H9 (cell line): ENCODE results near the gene GORAB. TPM values are rescaled to one million over a fixed set of nuclear protein-coding genes. Genes with fewer than 3 reads are reported as not detected.

ENCODE experiments used
- DNase-seq: peaks from one replicate; pipeline ENCODE4 v3.0.0-alpha.2; 2017
- H2AFZ ChIP-seq: one replicate; pipeline ENCODE4 v1.6.1; 2013; ENCODE audit warnings: mild to moderate bottlenecking, low read length, control low read depth, moderate library complexity
- H2AK5ac ChIP-seq: 2 replicates; pipeline ENCODE4 v1.6.1; 2013; ENCODE audit warnings: low read length, control low read depth, mixed read lengths; ENCODE audit not compliant: insufficient read length
- H2BK120ac ChIP-seq: one replicate; pipeline ENCODE4 v1.6.1; 2013; ENCODE audit warnings: low read depth, mild to moderate bottlenecking, low read length, control low read depth, inconsistent platforms; ENCODE audit not compliant: poor library complexity, severe bottlenecking
- H2BK12ac ChIP-seq: 2 replicates; pipeline ENCODE4 v1.6.1; 2013; ENCODE audit warnings: low read length, control low read depth, mixed read lengths, low read depth; ENCODE audit not compliant: insufficient read length
- H2BK15ac ChIP-seq: 2 replicates; pipeline ENCODE4 v1.6.1; 2013; ENCODE audit warnings: low read depth, low read length, control low read depth
- H2BK20ac ChIP-seq: one replicate; pipeline ENCODE4 v1.6.1; 2013; ENCODE audit warnings: low read depth, mild to moderate bottlenecking, low read length, control low read depth, inconsistent platforms; ENCODE audit not compliant: poor library complexity, severe bottlenecking
- H2BK5ac ChIP-seq: 2 replicates; pipeline ENCODE4 v1.6.1; 2013; ENCODE audit warnings: low read length, control low read depth, mixed read lengths; ENCODE audit not compliant: insufficient read length
- H3K14ac ChIP-seq: 2 replicates; pipeline ENCODE4 v1.6.1; 2013; ENCODE audit warnings: low read length, control low read depth; ENCODE audit not compliant: insufficient read depth
- H3K18ac ChIP-seq: 2 replicates; pipeline ENCODE4 v1.6.1; 2013; ENCODE audit warnings: low read depth, mild to moderate bottlenecking, mixed read lengths, low read length, control low read depth; ENCODE audit not compliant: insufficient read length
- H3K23ac ChIP-seq: 2 replicates; pipeline ENCODE4 v1.6.1; 2013; ENCODE audit warnings: low read length, control low read depth, mixed read lengths, low read depth; ENCODE audit not compliant: insufficient read length
- H3K23me2 ChIP-seq: 2 replicates; pipeline ENCODE4 v1.6.1; 2013; ENCODE audit warnings: low read depth, mild to moderate bottlenecking, mixed read lengths, low read length, control low read depth; ENCODE audit not compliant: insufficient read length, poor library complexity, severe bottlenecking
- H3K27ac ChIP-seq: 2 replicates; pipeline ENCODE4 v1.5.1; 2013; ENCODE audit warnings: low read length, control low read depth, mixed read lengths, low read depth; ENCODE audit not compliant: insufficient read length
- H3K27me3 ChIP-seq: 2 replicates; pipeline ENCODE4 v1.6.1; 2013; ENCODE audit warnings: low read length, control low read depth, inconsistent platforms; ENCODE audit not compliant: insufficient read depth
- H3K4ac ChIP-seq: 2 replicates; pipeline ENCODE4 v1.6.1; 2013; ENCODE audit warnings: low read depth, mild to moderate bottlenecking, control low read depth, inconsistent platforms, low read length, moderate library complexity
- H3K4me1 ChIP-seq: 2 replicates; pipeline ENCODE4 v1.6.1; 2013; ENCODE audit warnings: low read length, control low read depth, inconsistent platforms; ENCODE audit not compliant: insufficient read depth
- H3K4me2 ChIP-seq: 2 replicates; pipeline ENCODE4 v1.6.1; 2013; ENCODE audit warnings: low read length, control low read depth, mixed read lengths; ENCODE audit not compliant: insufficient read length, insufficient read depth
- H3K56ac ChIP-seq: 2 replicates; pipeline ENCODE4 v1.6.1; 2013; ENCODE audit warnings: low read depth, mild to moderate bottlenecking, mixed read lengths, low read length, control low read depth; ENCODE audit not compliant: insufficient read length
- H3K79me1 ChIP-seq: 2 replicates; pipeline ENCODE4 v1.6.1; 2013; ENCODE audit warnings: low read depth, mild to moderate bottlenecking, moderate library complexity, low read length, control low read depth, inconsistent platforms; ENCODE audit not compliant: insufficient read depth, poor library complexity, severe bottlenecking
- H3K79me2 ChIP-seq: 2 replicates; pipeline ENCODE4 v1.6.1; 2013; ENCODE audit warnings: low read length, control low read depth, inconsistent platforms; ENCODE audit not compliant: insufficient read depth
- H3K9ac ChIP-seq: 2 replicates; pipeline ENCODE4 v1.6.1; 2013; ENCODE audit warnings: low read length, control low read depth, mixed read lengths; ENCODE audit not compliant: insufficient read length; ENCODE audit errors: extremely low read depth
- H3K9me3 ChIP-seq: one replicate; pipeline ENCODE4 v1.6.1; 2013; ENCODE audit warnings: low read depth, low read length, inconsistent platforms; ENCODE audit not compliant: control insufficient read depth
- H3T11ph ChIP-seq: one replicate; pipeline ENCODE4 v1.6.1; 2013; ENCODE audit warnings: mild to moderate bottlenecking, low read length, control low read depth, inconsistent platforms
- H4K20me1 ChIP-seq: one replicate; pipeline ENCODE4 v1.6.1; 2013; ENCODE audit not compliant: control insufficient read depth, insufficient read length, insufficient read depth
- H4K5ac ChIP-seq: 2 replicates; pipeline ENCODE4 v1.6.1; 2013; ENCODE audit warnings: low read depth, mild to moderate bottlenecking, mixed read lengths, low read length, control low read depth; ENCODE audit not compliant: insufficient read length
- H4K8ac ChIP-seq: replicated peaks from 2 replicates; pipeline ENCODE4 v1.6.1; 2013; ENCODE audit warnings: low read length, control low read depth, mixed read lengths, low read depth; ENCODE audit not compliant: insufficient read length
- H4K91ac ChIP-seq: 2 replicates; pipeline ENCODE4 v1.6.1; 2013; ENCODE audit warnings: low read depth, mild to moderate bottlenecking, moderate library complexity, mixed read lengths, low read length, control low read depth; ENCODE audit not compliant: insufficient read length
- H3K27ac Mint-ChIP-seq, 3 experiments: 2 replicates in 2 of 3; 3 replicates in 1 of 3; pipeline ENCODE4 v1.8.0; 2020 to 2021; ENCODE audit warnings: mixed read lengths in 3 of 3, mild to moderate bottlenecking in 1 of 3, moderate library complexity in 1 of 3
- H3K27me3 Mint-ChIP-seq: 2 replicates; pipeline ENCODE4 v1.8.0; 2021; ENCODE audit warnings: low read depth, mild to moderate bottlenecking, moderate library complexity, mixed read lengths
- H3K36me3 Mint-ChIP-seq, 3 experiments: 2 replicates in 2 of 3; 3 replicates in 1 of 3; pipeline ENCODE4 v1.8.0; 2020 to 2021; ENCODE audit warnings: low read depth in 3 of 3, mixed read lengths in 3 of 3; ENCODE audit not compliant: insufficient read depth in 1 of 3
- H3K4me1 Mint-ChIP-seq, 2 experiments: 2 replicates each; pipeline ENCODE4 v1.8.0; 2020; ENCODE audit warnings: mixed read lengths in 2 of 2
- H3K4me3 Mint-ChIP-seq, 2 experiments: 2 replicates in 1 of 2; 3 replicates in 1 of 2; pipeline ENCODE4 v1.8.0; 2020 to 2021; ENCODE audit warnings: mild to moderate bottlenecking in 2 of 2, mixed read lengths in 2 of 2, moderate library complexity in 1 of 2
- H3K9me3 Mint-ChIP-seq, 2 experiments: 2 replicates in 1 of 2; 3 replicates in 1 of 2; pipeline ENCODE4 v1.8.0; 2020; ENCODE audit warnings: mild to moderate bottlenecking in 2 of 2, mixed read lengths in 2 of 2, moderate library complexity in 1 of 2
- CTCF ChIP-seq: fragments of 200-600 bp; sonication (generic); conservative IDR thresholded peaks from 3 replicates; pipeline ENCODE4 v1.8.0; 2021; ENCODE audit warnings: antibody characterized with exemption, mild to moderate bottlenecking
- WGBS: extraction: QIAGEN DNeasy Blood & Tissue Kit; methylation state at CpG from one replicate; pipeline ENCODE4 v1.1.7; 2013; ENCODE audit warnings: missing lambda C conversion rate, low lambda C conversion rate, mixed read lengths; ENCODE audit not compliant: insufficient read length; ENCODE audit errors: extremely low coverage; 5-methylcytosine and 5-hydroxymethylcytosine counted together
- total RNA-seq: library from RNA; stranded (reverse); gene quantifications from 2 replicates; pipeline ENCODE4 v1.2.1, GENCODE V29; 2021

Gene GORAB
- total RNA-seq, 1 experiment from 2014 or later: 17.8 TPM

- H3K27ac ChIP-seq: no peak overlapping the region
- H3K18ac ChIP-seq: no peak overlapping the region
- H2BK5ac ChIP-seq: no peak overlapping the region
- H3K23ac ChIP-seq: no peak overlapping the region
- H3K9me3 ChIP-seq: no peaks in the 10 kb centered on the region
- H3K4me2 ChIP-seq: no peak overlapping the region
- no CpG with 5 or more reads among the region's 2 CpGs for WGBS
- H4K20me1 ChIP-seq: no peaks in the 10 kb centered on the region
- peak overlapping the region in 2 of 3 experiments; percentile 36 to 66; a peak in 3 of 7 replicates for H3K27ac Mint-ChIP-seq
- no peak overlapping the region for H3K14ac ChIP-seq
- no peak overlapping the region for H2AK5ac ChIP-seq
- H3K4me3 Mint-ChIP-seq: no peak overlapping the region
- no peaks in the 10 kb centered on the region for H3K23me2 ChIP-seq
- H2BK20ac ChIP-seq: no peak overlapping the region
- no peaks in the 10 kb centered on the region for H3K27me3 ChIP-seq
- H3K27me3 Mint-ChIP-seq: no peaks in the 10 kb centered on the region
- no peaks in the 10 kb centered on the region for H3K9me3 Mint-ChIP-seq
- H2BK12ac ChIP-seq: no peak overlapping the region
- no peak overlapping the region for H2BK15ac ChIP-seq
- H3K79me2 ChIP-seq: no peaks in the 10 kb centered on the region
- no peak overlapping the region for H3K4ac ChIP-seq
- no peak overlapping the region for H2BK120ac ChIP-seq
- peaks cover 0 to 12% (median 8%) of the 10 kb centered on the region in 3 experiments; a peak in 3 of 7 replicates for H3K36me3 Mint-ChIP-seq
- H3T11ph ChIP-seq: no peak overlapping the region
- peaks cover 5% of the 10 kb centered on the region for H3K4me1 ChIP-seq
- no peak overlapping the region for H4K8ac ChIP-seq
- no peaks in the 10 kb centered on the region for H3K79me1 ChIP-seq
- no peak for TF ChIP-seq CTCF
- no peak overlapping the region for H3K9ac ChIP-seq
- H3K4me1 Mint-ChIP-seq: peaks cover 19 to 24% of the 10 kb centered on the region in 2 experiments
- H3K56ac ChIP-seq: no peak overlapping the region
- no peak overlapping the region for H4K91ac ChIP-seq
- H4K5ac ChIP-seq: no peak overlapping the region
- no peak overlapping the region for H2AFZ ChIP-seq
- DNase-seq: no peak
Observed at GRCh38 chr1:170559166-170559565, 27.2 kb downstream of the GORAB start.
